Thymus (tissue), 11 donors: ENCODE results near the gene ZNF37A. TPM values are rescaled to one million over a fixed set of nuclear protein-coding genes. Genes with fewer than 3 reads are reported as not detected.
"Not testable (repeated sequence)": the region's sequence is repeated elsewhere in the genome, so short reads cannot be mapped to it uniquely, and the experiment has no call there.

Experiments
- DNase-seq, 9 donors: peaks; one replicate each; pipeline ENCODE4 v3.0.0-alpha.2; 2013; ENCODE audit warnings: low spot score in 9 of 9, low read depth in 6 of 9, missing footprints in 1 of 9
- H3K27ac ChIP-seq, 2 donors: one replicate each; pipeline ENCODE4 v1.5.1; 2013; ENCODE audit warnings: control low read depth in 1 of 2, low read depth in 1 of 2, low read length in 1 of 2, mild to moderate bottlenecking in 1 of 2, moderate library complexity in 1 of 2
- H3K27me3 ChIP-seq, 2 donors: one replicate each; pipeline ENCODE4 v1.5.1; 2013; ENCODE audit warnings: low read length in 1 of 2; ENCODE audit not compliant: control insufficient read depth in 2 of 2, insufficient read depth in 1 of 2
- H3K36me3 ChIP-seq, 2 donors: one replicate each; pipeline ENCODE4 v1.5.1; 2013; ENCODE audit warnings: low read length in 1 of 2, mild to moderate bottlenecking in 1 of 2, moderate library complexity in 1 of 2; ENCODE audit not compliant: control insufficient read depth in 2 of 2, insufficient read depth in 2 of 2
- H3K4me1 ChIP-seq, 2 donors: one replicate each; pipeline ENCODE4 v1.5.1; 2013; ENCODE audit warnings: low read length in 2 of 2; ENCODE audit not compliant: control insufficient read depth in 2 of 2, insufficient read depth in 2 of 2
- H3K4me3 ChIP-seq, 2 donors: one replicate each; pipeline ENCODE4 v1.5.1; 2013; ENCODE audit warnings: low read length in 2 of 2, control low read depth in 1 of 2, mild to moderate bottlenecking in 1 of 2
- H3K9me3 ChIP-seq, 2 donors: one replicate each; pipeline ENCODE4 v1.5.1; 2013; ENCODE audit warnings: low read length in 1 of 2, mild to moderate bottlenecking in 1 of 2; ENCODE audit not compliant: control insufficient read depth in 2 of 2, insufficient read depth in 1 of 2
- WGBS: extraction: QIAGEN DNeasy Blood & Tissue Kit; methylation state at CpG from one replicate; pipeline ENCODE4 v1.1.7; 2013; 5-methylcytosine and 5-hydroxymethylcytosine counted together
- polyA plus RNA-seq: library from polyadenylated mRNA; stranded (reverse); fragments of 200-250 nt; gene quantifications from one replicate; pipeline ENCODE4 v1.2.3, GENCODE V29; 2013
- total RNA-seq: library from RNA; stranded (reverse); fragments of 120-200 nt; gene quantifications from one replicate; pipeline ENCODE4 v1.2.4, GENCODE V29; 2013
- donor health status: healthy.

The ZNF37A gene
- total and polyA plus RNA-seq, 2 donors: 6.0 to 7.0 TPM

DNA sequence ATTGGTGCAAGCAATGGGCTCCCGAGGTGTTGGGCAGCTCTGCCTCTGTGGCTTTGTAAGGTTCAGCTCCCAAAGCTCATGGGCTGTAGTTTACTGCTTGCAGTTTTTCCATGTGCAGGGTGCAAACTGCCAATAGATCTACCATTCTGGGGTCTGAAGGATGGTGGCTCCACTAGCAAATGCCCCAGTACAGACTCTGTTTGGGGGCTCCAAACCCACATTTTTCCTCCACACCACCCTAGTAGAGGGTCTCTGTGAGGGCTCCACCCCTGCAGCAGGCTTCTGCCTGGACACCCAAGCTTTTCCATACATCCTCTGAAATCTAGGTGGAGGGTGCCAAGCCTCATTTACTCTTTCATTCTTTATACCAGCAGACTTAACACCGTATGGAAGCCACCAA lies 17.4 kb upstream of the ZNF37A start:
- Histone ChIP-seq H3K27ac (no peak overlapping the region), H3K4me1 (no peaks in the 10 kb centered on the region), H3K27me3 (no peaks in the 10 kb centered on the region), H3K9me3 (peaks cover 0 to 6% of the 10 kb centered on the region in 2 donors), H3K36me3 (no peaks in the 10 kb centered on the region), H3K4me3 (no peak overlapping the region)
- DNase-seq: no peak
- 86% methylated on average over 2 of the region's 2 CpGs for WGBS

DNA sequence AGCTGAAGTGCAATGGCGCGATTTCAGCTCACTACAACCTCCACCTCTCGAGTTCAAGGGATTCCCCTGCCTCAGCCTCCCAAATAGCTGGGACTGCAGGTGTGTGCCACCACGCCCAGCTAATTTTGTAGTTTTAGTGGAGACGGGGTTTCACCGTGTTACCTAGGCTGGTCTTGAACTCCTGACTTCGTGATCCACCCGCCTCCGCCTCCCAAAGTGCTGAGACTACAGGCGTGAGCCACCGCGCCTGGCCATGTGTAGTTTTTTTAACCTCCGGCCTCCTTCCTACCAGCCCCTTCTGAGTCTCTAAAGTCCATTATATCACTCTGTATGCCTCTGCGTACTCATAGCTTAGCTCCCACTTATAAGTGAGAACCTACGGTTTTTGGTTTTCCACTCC lies 819 bp upstream of the ZNF37A start:
- not testable (repeated sequence) for DNase-seq, H3K9me3 ChIP-seq, H3K27me3 ChIP-seq, H3K27ac ChIP-seq
- 99% methylated on average over 15 of the region's 15 CpGs for WGBS
- H3K4me1 ChIP-seq: peaks cover 6 to 10% of the 10 kb centered on the region in 2 donors
- H3K36me3 ChIP-seq: peaks cover 9 to 11% of the 10 kb centered on the region in 2 donors
- peak overlapping the region in 1 of 2 donors; percentile 78 for H3K4me3 ChIP-seq

- 17% methylated on average over 16 of the region's 16 CpGs for WGBS
- H3K27me3 ChIP-seq: no peaks in the 10 kb centered on the region
- DNase-seq: no peak
Observed at GRCh38 chr10:38093816-38094157, 350 bp upstream of the ZNF37A start.

GRCh38 chr10:38094927-38095574 lies 914 bp downstream of the ZNF37A start:
- Histone ChIP-seq H3K4me1 (peaks cover 6 to 10% of the 10 kb centered on the region in 2 donors), H3K27ac (peak overlapping the region in 1 of 2 donors; percentile 67), H3K4me3 (peak overlapping the region; percentile 78 to 83), H3K36me3 (peaks cover 9 to 16% of the 10 kb centered on the region in 2 donors), H3K9me3 (peaks cover 0 to 3% of the 10 kb centered on the region in 2 donors), H3K27me3 (no peaks in the 10 kb centered on the region)
- WGBS: 74% methylated on average over 21 of the region's 21 CpGs
- DNase-seq: peak in 2 of 9 donors; percentile 15 to 32

More at GRCh38 chr10:38093816-38094157, 350 bp upstream of the ZNF37A start:
- H3K36me3 ChIP-seq: peaks cover 9 to 11% of the 10 kb centered on the region in 2 donors
- peak overlapping the region in 1 of 2 donors; percentile 5 for H3K27ac ChIP-seq
- H3K9me3 ChIP-seq: peaks cover 0 to 3% of the 10 kb centered on the region in 2 donors
- H3K4me1 ChIP-seq: peaks cover 6 to 10% of the 10 kb centered on the region in 2 donors
- peak overlapping the region; percentile 78 to 83 for H3K4me3 ChIP-seq

GRCh38 chr10:38102880-38103279 lies 8.7 kb downstream of the ZNF37A start:
- Histone ChIP-seq H3K36me3 (peaks cover 17 to 22% of the 10 kb centered on the region in 2 donors), H3K9me3 (peaks cover 2 to 6% of the 10 kb centered on the region in 2 donors)

GRCh38 chr10:38103756-38104155 lies 9.6 kb downstream of the ZNF37A start:
- 98% methylated on average over 3 of the region's 3 CpGs for WGBS
- Histone ChIP-seq H3K4me1 (no peaks in the 10 kb centered on the region), H3K36me3 (peaks cover 15 to 22% of the 10 kb centered on the region in 2 donors)

More at GRCh38 chr10:38102880-38103279, 8.7 kb downstream of the ZNF37A start:
- Histone ChIP-seq H3K4me1 (no peaks in the 10 kb centered on the region), H3K4me3 (no peak overlapping the region), H3K27me3 (no peaks in the 10 kb centered on the region), H3K27ac (no peak overlapping the region)
- 95% methylated on average over 1 of the region's 1 CpG for WGBS
- no peak for DNase-seq

GRCh38 chr10:38112159-38112558 lies 18.0 kb downstream of the ZNF37A start:
- WGBS: over 99% methylated on average over 2 of the region's 2 CpGs
- H3K36me3 ChIP-seq: peaks cover 23% of the 10 kb centered on the region in 2 donors
- no peak for DNase-seq

More at GRCh38 chr10:38103756-38104155, 9.6 kb downstream of the ZNF37A start:
- Histone ChIP-seq H3K27ac (no peak overlapping the region), H3K4me3 (no peak overlapping the region), H3K27me3 (no peaks in the 10 kb centered on the region), H3K9me3 (peaks cover 2 to 6% of the 10 kb centered on the region in 2 donors)
- no peak for DNase-seq

GRCh38 chr10:38118072-38118807 lies 24.1 kb downstream of the ZNF37A start:
- no peak overlapping the region for H3K27ac ChIP-seq
- WGBS: 97% methylated on average over 3 of the region's 3 CpGs
- peaks cover 23 to 28% of the 10 kb centered on the region in 2 donors for H3K36me3 ChIP-seq
- no peaks in the 10 kb centered on the region for H3K4me1 ChIP-seq
- H3K9me3 ChIP-seq: peaks cover 22 to 26% of the 10 kb centered on the region in 2 donors
- no peaks in the 10 kb centered on the region for H3K27me3 ChIP-seq
- peak in 1 of 9 donors; percentile 6 for DNase-seq
- H3K4me3 ChIP-seq: no peak overlapping the region

More at GRCh38 chr10:38112159-38112558, 18.0 kb downstream of the ZNF37A start:
- no peak overlapping the region for H3K27ac ChIP-seq
- peaks cover 10 to 15% of the 10 kb centered on the region in 2 donors for H3K9me3 ChIP-seq
- H3K27me3 ChIP-seq: no peaks in the 10 kb centered on the region
- H3K4me1 ChIP-seq: no peaks in the 10 kb centered on the region
- H3K4me3 ChIP-seq: no peak overlapping the region

GRCh38 chr10:38119038-38119437 lies 24.9 kb downstream of the ZNF37A start:
- Histone ChIP-seq H3K4me1 (no peaks in the 10 kb centered on the region), H3K4me3 (no peak overlapping the region), H3K9me3 (peaks cover 17 to 26% of the 10 kb centered on the region in 2 donors), H3K27me3 (no peaks in the 10 kb centered on the region), H3K36me3 (peaks cover 18 to 25% of the 10 kb centered on the region in 2 donors), H3K27ac (no peak overlapping the region)
- 98% methylated on average over 1 of the region's 1 CpG for WGBS
- DNase-seq: no peak
